Colonic mucosa (tissue), 4 donors: ENCODE measurements around the gene ZNF865. TPM values are rescaled to one million over a fixed set of nuclear protein-coding genes. Genes with fewer than 3 reads are reported as not detected.

Experiments
- DNase-seq: peaks from one replicate; pipeline ENCODE4 v3.0.0-alpha.2; 2020
- H3K27ac ChIP-seq: fragments of 200-600 bp; one replicate; pipeline ENCODE4 v1.8.0; 2021
- H3K27me3 ChIP-seq: fragments of 200-600 bp; one replicate; pipeline ENCODE4 v1.8.0; 2021
- H3K36me3 ChIP-seq: fragments of 200-600 bp; one replicate; pipeline ENCODE4 v1.8.0; 2021
- H3K4me1 ChIP-seq: fragments of 200-600 bp; one replicate; pipeline ENCODE4 v1.8.0; 2021; ENCODE audit warnings: mild to moderate bottlenecking
- H3K4me3 ChIP-seq: fragments of 200-600 bp; one replicate; pipeline ENCODE4 v1.8.0; 2021
- H3K9ac ChIP-seq, 2 donors: one replicate each; pipeline ENCODE4 v1.7.0; 2013; ENCODE audit warnings: control low read depth in 2 of 2, low read depth in 2 of 2, low read length in 2 of 2
- H3K9me3 ChIP-seq: fragments of 200-600 bp; one replicate; pipeline ENCODE4 v1.8.0; 2021
- intact Hi-C: fragments of 100-400 bp; cut with DNase I; formaldehyde crosslinking; loops from one replicate; pipeline ENCODE4 v1.14.1; 2022
- total RNA-seq, 2 donors: library from RNA; stranded (reverse); fragmentation: NEBNext Ultra II Directional in 1 of 2; extraction: Animal tissue kit (Norgen Biotek cat#: 25700) in 1 of 2; gene quantifications; one replicate each; pipeline ENCODE4 v1.2.1, GENCODE V29; 2021
- TF ChIP-seq, protein P1 (sequence below): fragments of 200-600 bp; IDR thresholded peaks from one replicate; pipeline ENCODE4 v1.8.0; 2022; ENCODE audit warnings: antibody characterized with exemption, mild to moderate bottlenecking
- donor health status: healthy.
- donor health status: DM: no; HTN: no; CAD: no.
- donor health status: DM: no; HTN: no; CAD: no.

The ZNF865 gene
- total RNA-seq, 2 donors from 2014 or later: 12.9 to 13.1 TPM

DNA sequence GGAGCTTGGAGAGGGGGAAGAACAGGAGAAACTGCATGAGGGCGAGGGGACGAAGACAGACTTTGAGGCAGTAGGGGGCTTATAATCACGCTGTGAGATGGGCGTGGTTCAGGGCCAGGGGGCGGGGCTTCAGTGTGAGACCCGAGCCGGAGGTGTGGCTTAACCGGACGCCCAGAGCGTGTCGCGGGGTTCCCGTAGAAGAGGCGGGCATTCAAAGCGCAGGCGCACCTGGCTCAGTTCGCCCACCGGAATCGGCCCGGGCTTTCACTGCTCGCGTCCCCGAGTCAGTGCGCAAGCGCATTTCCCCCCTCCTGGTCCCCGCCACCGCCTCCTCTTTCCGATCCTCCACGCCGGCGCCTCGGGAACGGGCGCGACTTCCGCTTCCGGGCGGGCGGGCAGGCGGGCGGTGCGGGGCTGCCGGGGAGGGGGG, 225 bp upstream of the ZNF865 start:
- Histone ChIP-seq H3K4me3 (peak overlapping the region; percentile 76), H3K9ac (peak overlapping the region; percentile 69 to 95), H3K27ac (peak overlapping the region; percentile 96), H3K27me3 (no peaks in the 10 kb centered on the region), H3K4me1 (peaks cover 7% of the 10 kb centered on the region), H3K9me3 (no peaks in the 10 kb centered on the region), H3K36me3 (no peaks in the 10 kb centered on the region)
- intact Hi-C loops: loop anchor here (5.0 kb wide), 1 partner anchor 88 kb away; no protein-coding TSS in a partner anchor
- DNase-seq: peak; percentile 97
- TF ChIP-seq, protein P1, sequence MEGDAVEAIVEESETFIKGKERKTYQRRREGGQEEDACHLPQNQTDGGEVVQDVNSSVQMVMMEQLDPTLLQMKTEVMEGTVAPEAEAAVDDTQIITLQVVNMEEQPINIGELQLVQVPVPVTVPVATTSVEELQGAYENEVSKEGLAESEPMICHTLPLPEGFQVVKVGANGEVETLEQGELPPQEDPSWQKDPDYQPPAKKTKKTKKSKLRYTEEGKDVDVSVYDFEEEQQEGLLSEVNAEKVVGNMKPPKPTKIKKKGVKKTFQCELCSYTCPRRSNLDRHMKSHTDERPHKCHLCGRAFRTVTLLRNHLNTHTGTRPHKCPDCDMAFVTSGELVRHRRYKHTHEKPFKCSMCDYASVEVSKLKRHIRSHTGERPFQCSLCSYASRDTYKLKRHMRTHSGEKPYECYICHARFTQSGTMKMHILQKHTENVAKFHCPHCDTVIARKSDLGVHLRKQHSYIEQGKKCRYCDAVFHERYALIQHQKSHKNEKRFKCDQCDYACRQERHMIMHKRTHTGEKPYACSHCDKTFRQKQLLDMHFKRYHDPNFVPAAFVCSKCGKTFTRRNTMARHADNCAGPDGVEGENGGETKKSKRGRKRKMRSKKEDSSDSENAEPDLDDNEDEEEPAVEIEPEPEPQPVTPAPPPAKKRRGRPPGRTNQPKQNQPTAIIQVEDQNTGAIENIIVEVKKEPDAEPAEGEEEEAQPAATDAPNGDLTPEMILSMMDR: no peak

DNA sequence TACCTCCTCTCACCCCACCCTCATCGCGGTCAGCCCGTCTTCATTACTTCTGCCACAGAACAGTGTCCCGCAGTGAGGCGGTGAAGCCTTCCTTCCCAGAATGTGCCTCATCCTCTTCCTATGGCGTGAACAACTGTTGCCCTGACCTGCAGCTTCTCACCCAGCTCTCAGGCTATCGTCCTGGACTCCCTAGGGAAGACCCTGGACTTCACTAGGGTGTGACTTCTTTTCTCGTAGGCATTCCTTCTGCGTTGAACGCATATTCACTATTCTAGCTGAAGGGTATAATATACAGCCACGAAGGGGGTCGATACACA, 982 bp downstream of the ZNF865 start:
- TF ChIP-seq, protein P1: no peak
- intact Hi-C loops: loop anchor here (5.0 kb wide), 1 partner anchor 89 kb away; no protein-coding TSS in a partner anchor
- H3K27ac ChIP-seq: peak overlapping the region; percentile 96
- no peaks in the 10 kb centered on the region for H3K27me3 ChIP-seq
- no peak for DNase-seq
- H3K4me3 ChIP-seq: peak overlapping the region; percentile 76
- no peaks in the 10 kb centered on the region for H3K36me3 ChIP-seq
- no peaks in the 10 kb centered on the region for H3K9me3 ChIP-seq
- H3K9ac ChIP-seq: peak overlapping the region; percentile 95
- H3K4me1 ChIP-seq: peaks cover 7% of the 10 kb centered on the region

DNA sequence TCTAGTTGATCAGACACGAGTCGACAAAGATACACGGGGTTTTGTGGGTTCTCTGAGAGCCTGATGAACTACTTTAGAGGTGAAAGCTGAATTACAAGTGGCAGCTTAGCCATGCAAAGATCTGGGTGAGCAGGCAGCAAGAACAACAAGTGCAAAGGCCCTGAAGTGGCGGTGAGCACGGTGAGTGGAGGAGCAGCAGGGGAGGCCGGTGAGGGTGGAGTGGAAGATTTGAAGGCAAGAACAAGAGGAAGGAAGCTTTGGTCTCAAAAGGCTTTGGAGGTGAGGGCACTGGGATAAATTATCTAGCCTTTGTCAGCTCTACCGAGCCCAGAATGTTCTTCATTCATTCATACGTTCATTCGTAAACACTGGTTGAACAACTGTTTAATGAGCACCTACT, 1.4 kb downstream of the ZNF865 start:
- H3K27ac ChIP-seq: no peak overlapping the region
- intact Hi-C loops: loop anchor here (5.0 kb wide), 1 partner anchor 90 kb away; no protein-coding TSS in a partner anchor
- H3K4me1 ChIP-seq: peaks cover 7% of the 10 kb centered on the region
- H3K27me3 ChIP-seq: no peaks in the 10 kb centered on the region
- DNase-seq: no peak
- no peaks in the 10 kb centered on the region for H3K36me3 ChIP-seq
- H3K4me3 ChIP-seq: peak overlapping the region; percentile 76
- peak overlapping the region in 1 of 2 donors; percentile 95 for H3K9ac ChIP-seq
- H3K9me3 ChIP-seq: no peaks in the 10 kb centered on the region
- TF ChIP-seq, protein P1: no peak

DNA sequence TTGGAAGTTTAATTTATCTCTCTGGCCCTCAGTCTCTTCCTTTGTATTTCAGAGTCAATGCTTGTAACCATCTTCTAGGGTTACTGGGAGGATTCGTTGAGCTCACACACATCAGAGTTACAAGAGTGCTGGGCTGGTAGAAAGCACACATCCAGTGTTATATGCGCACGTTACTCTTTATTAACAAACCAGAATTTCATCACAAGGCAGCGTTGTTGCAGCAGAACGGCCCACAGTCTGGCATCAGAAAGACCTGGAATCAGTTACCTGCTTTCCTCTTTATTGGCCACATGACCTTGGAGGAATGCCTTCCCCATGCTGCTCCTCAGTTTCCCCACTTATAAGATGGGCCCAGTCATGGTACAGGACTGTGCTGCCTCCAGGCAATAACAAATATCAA, 3.9 kb downstream of the ZNF865 start:
- Histone ChIP-seq H3K27me3 (no peaks in the 10 kb centered on the region), H3K4me1 (peaks cover 7% of the 10 kb centered on the region), H3K9me3 (no peaks in the 10 kb centered on the region), H3K36me3 (no peaks in the 10 kb centered on the region), H3K4me3 (no peak overlapping the region), H3K9ac (no peak overlapping the region), H3K27ac (no peak overlapping the region)
- DNase-seq: no peak
- TF ChIP-seq, protein P1: no peak
- intact Hi-C loops: loop anchor here (5.0 kb wide), 1 partner anchor 92 kb away; no protein-coding TSS in a partner anchor

GRCh38 chr19:55611300-55611982, 6.0 kb downstream of the ZNF865 start:
- H3K36me3 ChIP-seq: no peaks in the 10 kb centered on the region
- H3K27me3 ChIP-seq: no peaks in the 10 kb centered on the region
- H3K9me3 ChIP-seq: no peaks in the 10 kb centered on the region
- no peak overlapping the region for H3K4me3 ChIP-seq
- H3K4me1 ChIP-seq: peaks cover 5% of the 10 kb centered on the region
- no peak for DNase-seq
- no peak overlapping the region for H3K9ac ChIP-seq
- TF ChIP-seq, protein P1: no peak
- H3K27ac ChIP-seq: no peak overlapping the region
- intact Hi-C loops: no loop called here
